Measurements from ENCODE around the gene PLXNB2.
"Not testable (repeated sequence)": the region's sequence is repeated elsewhere in the genome, so short reads cannot be mapped to it uniquely, and the experiment has no call there.

PLXNB2 gene

DNA sequence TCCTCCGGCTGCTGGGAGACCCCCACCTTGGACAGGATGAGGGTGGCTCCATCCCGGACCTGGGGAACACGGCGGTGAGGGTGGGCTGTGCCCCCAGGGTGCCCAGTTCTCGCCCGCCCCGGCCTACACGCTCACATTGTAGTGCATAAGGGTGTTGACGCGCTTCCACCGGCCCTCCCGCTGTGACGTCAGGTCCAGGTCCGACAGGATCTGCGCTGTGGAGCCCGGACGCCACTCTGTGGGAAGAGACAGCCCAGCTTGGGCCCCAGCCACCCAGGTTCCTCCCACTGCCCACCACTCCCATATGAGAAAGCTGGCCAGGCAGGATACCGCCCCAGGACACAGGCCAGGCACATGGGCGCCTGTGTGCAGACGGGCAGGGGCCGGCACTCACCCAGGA lies 29.0 kb downstream of the PLXNB2 start:
- FAIRE-seq: no peak

DNA sequence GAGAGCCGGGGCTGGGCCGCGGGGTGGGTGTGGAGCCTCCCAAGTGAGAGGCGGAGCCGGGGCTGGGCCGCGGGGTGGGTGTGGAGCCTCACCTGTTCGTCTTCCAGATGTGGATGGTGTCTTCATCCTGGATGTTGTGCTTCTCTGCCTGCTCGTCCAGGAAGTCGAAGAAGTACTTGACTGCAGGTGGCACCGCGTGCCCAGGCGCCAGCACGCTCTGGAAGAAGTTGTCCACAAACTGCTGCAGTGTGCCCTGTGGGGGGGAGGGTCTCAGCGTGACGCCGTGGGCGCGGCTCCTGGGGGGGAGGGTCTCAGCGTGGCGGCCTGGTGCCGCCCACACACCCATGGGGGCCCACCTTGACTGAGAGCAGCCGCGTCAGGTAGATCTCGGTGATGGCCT lies 29.7 kb downstream of the PLXNB2 start:
- no peak for FAIRE-seq

DNA sequence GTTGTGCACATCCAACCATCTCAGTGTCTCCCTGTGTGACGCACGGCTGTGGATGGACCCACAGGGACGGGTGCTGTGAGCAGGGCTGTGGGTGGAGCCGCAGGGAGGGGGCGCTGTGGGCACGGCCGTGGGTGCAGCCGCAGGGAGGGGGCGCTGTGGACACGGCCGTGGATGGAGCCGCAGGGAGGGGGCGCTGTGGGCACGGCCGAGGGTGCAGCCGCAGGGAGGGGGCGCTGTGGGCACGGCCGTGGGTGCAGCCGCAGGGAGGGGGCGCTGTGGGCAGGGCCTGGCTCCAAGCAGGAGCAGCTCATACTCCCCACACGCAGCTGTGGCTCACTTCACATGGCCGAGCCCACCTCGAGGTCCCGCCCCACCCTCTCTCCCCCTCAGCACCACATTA lies 31.3 kb downstream of the PLXNB2 start:
- FAIRE-seq: no peak

DNA sequence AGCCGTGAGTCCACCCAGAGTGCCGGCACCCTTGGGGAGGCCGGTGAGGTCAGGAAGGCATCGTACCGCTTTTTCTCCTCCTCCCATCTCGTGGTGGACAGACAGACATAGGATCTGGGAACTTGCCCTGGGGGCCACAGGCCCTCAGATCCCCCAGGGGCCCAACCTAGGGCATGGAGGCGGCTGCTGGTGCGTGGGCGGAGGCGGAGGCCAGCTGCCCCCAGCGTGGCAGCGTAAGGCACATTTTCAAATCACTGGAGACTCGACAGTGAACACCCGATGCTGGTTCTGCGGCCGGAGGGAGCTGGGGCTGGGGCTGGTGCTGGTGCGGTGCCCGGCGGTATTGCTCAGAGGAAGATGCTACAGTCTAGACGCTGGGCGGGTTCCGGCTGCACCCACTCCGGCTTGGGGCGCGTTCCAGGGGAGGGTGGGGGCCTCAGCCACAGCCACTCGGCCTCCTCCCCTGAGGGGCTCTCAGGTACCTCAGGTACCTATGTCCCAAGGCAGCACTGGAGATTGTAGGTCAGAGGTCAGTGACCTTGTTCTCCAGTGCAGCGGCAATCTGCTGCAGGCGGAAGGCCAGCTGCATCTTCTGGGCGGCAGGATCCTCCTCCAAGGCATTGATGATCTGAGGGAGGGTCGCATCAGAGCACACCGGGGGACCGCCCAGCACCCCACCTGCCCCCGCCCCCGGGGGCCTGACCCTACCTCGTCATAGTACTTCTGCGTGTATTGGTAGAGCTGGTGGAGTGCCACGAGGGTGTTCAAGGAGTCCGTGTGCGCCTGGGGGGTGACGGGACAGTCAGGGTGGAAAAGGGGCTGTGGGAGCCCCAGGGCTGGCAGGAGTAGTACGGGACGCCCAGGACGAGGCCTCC lies 32.0 kb downstream of the PLXNB2 start:
- FAIRE-seq: no peak

DNA sequence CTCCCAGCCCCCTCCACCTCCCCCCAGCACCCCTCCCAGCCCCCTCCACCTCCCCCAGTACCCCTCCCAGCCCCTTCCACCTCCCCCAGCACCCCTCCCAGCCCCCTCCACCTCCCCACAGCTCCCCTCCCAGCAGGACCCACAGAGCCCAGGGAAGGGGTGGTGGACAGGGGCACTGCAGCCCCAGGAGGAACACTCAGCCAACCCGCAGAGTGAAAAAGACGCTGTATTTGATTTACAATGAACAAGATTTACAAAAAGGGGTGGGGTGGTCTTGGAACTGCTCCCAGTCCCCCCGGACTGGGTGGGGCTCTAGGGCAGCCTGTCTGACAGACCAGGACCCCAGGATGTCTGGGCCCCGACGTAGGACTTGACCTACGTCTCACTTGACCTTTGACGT lies 32.7 kb downstream of the PLXNB2 start:
- no peak for FAIRE-seq

DNA sequence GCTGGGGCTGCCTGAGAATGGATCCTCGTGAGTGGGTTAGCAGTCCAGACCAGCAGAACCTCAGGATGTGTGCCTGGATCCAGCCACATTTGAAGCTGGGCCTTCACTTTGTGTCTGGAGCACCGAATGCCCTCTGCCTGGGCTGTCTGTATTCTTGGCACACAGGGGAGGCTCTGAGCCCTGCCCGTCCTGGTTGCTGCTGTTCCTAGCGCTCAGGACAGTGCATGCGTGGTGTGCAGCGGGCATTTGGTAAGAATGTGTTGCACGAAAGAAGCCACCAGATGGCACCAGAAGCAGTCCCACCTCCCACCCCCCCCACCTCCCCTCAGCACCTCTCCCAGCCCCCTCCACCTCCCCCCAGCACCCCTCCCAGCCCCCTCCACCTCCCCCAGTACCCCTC lies 33.1 kb downstream of the PLXNB2 start:
- no peak for FAIRE-seq

DNA sequence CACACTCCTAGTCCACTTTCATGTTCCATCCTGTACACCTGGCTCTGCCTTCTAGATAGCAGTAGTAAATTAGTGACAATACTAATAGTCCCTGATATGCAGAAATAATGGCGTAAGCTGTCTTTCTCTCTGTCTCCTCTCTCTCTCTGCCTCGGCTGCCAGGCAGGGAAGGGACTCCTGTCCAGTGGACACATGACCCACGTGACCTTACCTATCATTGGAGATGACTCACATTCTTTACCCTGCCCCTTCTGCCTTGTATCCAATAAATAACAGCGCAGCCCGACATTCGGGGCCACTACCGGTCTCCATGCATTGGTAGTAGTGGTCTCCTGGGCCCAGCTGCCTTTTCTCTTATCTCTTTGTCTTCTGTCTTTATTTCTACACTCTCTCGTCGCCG lies 33.7 kb downstream of the PLXNB2 start:
- not testable (repeated sequence) for FAIRE-seq

DNA sequence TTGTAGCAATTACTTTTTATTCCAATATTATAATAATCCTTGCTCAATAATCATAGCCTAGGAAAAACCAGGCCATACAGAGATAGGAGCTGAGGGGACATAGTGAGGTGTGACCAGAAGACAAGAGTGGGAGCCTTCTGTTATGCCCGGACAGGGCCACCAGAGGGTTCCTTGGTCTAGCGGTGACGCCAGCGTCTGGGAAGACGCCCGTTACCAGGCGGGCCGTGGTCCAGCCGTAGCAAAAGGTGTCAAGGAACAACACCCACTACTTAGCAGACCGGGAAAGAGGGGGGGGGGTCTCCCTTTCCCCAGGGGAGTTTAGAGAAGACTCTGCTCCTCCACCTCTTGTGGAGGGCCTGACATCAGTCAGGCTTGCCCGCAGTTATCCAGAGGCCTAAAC lies 34.1 kb downstream of the PLXNB2 start:
- FAIRE-seq: not testable (repeated sequence)

DNA sequence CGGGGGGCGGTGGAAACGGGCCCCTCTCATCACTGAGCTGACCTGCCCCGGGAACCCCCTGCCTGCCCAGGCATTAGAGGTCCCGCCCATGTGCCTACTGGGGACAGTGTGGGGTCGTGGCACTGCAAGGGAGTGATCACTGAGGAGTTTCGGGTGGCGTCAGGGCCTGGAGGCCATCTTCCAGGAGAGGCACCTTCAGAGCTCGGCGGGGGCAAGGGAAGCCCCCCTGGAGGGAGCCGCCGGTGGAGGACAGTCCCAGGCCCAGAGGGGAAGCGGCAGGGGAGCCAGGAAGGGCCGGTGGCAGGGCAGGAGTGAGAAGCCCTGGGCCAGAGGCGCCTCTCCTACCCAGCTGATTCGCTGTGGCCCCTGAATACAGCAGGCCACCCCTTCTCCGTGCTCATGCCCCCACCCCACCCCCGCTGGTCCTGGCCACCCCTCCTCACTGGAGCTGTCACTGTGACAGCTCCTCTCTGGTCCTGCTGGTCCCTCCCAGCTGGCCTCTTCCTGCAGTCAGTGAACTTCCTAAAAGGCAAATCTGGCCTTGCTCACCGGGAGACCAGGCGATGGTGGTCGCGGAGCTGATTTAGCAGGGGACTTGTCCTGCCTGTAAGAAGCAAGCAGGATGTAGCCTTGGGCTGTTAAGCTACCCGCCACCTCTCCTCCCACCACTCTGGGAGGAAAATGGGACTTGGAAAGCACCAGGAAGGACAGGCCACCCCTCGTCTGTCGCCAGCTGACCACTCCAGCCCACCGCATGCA lies 35.2 kb downstream of the PLXNB2 start:
- FAIRE-seq: no peak

DNA sequence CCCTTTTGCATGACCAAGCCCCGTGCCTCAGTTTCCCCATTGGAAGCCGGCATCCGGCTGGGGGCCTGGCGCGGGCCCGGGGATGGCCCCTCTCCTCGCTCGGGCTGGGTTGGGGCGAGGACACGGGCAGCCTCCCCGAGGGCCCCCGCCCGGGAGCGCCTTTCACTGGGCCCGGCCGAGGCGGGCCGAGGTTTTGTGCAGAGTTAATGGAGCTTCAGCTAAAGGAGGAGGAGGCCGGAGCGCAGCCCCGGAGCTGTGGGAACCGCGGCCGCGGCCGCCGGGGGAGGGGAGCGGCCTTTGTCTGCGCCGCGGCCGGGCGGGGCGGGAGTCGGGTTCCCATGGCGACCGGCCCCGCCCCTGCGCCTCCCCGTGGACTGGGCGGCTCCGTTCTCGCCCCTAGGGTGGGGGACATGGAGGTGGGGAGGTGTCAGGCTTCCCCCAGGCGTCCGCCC lies 35.9 kb downstream of the PLXNB2 start:
- FAIRE-seq: no peak

DNA sequence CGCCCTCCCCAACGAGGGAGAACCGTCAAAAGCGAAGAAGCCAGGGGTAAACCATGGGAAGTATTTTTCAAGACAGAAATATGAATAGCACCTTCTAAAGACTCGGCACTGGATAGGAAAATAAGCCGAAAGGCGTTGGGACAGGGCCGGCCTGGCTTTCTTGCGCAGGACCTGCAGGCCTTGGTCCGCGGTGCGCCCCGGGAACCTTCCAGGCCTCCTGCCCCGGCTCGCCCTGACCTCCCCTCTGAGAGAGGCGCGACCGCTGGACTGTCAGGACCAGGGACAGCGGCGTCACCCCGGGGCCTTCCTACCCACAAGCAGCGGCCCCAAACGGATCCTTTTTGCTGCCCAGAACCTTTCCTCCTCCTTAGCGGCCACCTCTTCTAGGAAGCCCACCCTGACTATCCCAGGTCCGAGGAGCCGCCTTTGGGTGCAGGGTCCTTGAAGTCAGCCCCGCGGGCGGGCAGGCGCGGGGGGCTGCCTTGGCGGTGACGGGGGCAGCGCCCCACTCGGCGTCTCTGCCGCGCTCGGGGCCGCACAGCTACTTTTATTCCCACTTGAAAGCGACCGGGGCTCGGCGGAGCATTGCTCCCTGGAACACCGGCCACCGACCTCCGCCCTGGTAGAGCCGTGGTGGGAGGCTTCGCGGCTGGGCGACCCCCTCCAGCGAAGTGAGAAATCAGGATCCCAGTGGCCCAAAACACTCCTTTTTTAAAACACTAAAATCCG lies 36.6 kb downstream of the PLXNB2 start:
- FAIRE-seq: no peak

DNA sequence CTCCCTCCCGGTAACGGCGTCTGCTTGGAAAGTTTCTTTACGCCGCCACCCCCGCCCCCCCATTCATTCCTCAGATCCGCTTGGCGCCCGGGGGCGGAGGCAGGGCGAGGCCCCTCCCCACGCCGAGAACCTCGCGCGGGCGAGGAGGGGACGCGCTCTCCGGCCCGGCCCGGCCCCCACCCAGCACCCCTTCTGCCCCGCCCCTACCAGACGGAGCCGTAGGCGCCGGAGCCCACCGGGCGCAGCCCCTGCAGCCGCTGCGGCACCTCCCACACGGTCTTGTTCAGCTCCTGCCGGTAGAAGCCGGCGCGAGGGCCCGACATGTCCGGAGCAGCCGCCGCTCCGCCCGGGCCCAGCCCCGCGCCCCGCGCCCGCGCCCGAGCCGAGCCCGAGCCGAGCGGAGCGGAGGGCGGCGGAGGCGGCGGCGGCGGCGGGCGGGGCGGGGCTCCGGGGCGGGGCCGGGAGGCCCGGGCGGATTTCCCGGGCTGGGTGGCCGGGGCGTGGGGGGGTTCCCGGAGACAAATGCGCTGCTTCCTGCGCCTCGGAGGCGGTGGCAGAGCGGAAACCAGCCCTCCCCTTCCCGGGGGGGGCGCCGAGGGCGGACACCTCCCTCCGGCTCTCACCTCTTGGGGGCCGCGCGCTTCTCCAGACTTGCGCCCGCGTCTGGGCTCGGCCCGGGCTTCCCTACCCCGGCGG lies 37.3 kb downstream of the PLXNB2 start, which contains the start of gene MAPK11:
Gene MAPK11 (minus strand): TSS at position 411 of the 696 bp plus-strand sequence. CDS start 88 bp downstream, at position 323.
- no peak for FAIRE-seq

DNA sequence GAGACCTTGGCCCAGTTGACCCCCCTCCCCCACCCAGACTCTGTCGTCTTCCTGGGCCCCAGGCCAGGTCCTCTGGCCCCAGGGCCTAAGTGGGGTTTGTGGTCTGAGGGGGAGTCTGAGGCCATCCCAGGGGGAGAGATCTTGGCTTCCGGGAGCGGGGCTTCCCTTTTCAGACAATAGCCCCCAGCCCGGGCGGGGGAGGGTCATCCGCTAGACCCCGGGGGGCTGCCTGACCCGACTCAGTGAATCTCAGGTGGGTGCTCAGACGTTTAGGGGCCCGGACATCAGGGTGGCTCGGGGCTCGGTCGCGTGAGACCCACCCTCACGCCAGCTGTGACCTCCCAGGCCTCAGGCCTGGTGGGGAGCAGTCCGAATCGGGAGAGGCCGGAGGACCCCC lies 37.9 kb downstream of the PLXNB2 start:
- no peak for FAIRE-seq

DNA sequence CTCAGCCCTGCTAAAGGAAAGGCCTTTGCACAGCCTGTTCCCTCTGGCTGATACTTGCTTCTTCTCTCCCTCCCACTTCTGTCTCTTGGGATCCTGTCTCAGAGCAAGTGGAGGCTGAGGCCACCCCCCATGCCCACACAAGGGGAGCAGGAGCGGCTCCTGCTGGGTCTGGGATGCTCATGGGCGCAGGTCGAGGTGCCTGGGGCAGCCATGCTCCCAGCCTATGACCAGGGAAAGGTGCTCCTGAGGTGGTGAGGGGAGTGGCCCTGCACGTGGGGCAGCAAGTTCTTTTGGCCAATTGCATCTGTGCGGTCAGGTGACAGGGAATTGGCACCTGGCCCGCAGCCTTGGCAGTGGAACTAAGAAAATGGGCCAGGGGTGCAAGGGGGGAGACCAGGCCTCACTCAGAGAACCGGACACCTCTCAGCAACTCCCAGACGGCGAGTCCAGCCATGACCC lies 38.8 kb downstream of the PLXNB2 start:
- no peak for FAIRE-seq

DNA sequence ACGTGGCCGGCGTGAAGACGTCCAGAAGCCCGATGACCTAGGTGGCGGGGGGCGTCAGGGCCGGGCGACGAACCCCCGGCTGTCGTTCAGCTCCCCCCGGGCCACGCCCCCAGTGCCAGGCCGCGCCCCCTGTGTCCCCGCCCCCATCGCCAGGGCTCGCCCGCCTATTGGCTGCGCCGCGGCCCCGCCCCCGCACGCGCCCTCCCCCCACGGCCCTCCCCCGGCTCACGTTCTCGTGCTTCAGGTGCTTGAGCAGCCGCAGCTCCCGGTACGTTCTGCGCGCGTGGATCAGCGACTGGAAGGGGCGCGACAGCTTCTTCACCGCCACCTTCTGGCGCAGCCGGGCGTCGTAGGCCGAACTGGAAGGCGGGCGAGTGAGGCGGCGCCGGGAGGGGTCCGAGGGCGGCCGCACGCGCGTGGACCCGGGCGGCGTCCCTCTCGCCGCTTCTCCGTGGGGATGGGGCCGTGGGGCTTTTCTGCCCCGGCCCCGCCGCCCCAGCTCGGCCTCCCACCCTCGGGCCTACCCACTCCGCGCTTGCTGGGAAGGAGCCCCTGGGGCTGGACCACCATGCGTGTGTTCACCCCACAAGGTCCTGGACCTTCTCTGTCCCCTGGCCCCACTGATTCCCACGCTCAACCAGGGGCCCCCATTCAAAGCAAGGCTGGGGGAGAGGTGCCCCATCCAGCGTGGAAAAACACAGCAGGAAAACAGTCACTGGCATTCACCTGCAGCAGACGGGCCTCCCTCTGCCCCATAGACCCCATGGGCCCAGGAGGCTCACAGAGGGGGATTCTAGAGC lies 39.7 kb downstream of the PLXNB2 start:
- no peak for FAIRE-seq

DNA sequence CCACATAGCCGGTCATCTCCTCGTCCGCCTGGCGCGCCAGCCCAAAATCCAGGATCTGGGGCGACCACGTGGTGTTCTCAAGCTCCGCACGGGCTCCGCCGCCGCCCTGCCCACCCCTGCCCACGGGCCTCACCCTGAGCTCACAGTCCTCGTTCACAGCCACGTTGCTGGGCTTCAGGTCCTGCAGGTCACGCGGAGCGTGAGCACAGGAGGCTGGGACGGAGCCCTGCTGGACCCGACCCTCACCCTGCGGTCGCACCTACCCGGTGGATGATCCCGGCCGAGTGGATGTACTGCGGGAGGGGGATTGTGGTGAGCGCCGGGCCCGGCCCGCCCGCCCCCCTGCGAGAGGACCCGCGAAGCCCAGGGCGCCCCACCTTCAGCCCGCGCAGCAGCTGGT lies 40.5 kb downstream of the PLXNB2 start:
- FAIRE-seq: no peak

DNA sequence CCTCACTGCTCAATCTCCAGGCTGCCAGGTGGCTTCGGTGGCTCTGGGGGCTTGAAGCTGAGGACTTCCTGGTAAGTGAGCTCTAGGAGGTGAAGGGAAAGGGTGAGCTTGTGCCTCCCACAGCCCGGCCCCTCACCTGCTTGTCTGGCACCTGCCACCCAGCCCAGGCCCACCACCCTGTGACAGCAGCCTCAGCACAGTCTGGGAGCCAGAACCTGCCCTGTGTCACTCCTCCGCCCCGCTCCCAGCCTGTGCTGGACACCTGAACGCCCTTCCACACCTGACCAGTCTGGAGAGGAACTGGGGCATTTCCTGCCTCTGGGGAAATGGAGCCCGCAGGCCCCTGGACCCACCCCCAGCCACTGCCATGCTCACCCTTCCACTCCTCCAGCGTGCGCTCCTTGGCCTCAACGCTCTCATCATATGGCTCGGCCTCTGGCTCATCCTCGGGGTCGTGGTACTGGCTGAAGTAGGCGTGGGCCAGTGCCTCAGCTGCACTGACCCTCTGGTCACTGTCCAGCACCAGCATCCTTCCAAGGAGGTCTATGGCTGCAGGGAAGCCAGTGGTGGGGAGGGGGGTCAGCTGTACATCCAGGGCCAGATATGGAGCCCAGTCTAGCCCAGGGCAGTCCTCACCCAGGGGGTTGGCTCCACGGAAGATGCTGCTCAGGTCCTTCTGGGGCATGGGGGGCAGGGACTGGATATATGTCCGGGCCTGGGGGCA lies 42.3 kb downstream of the PLXNB2 start:
- FAIRE-seq: no peak

DNA sequence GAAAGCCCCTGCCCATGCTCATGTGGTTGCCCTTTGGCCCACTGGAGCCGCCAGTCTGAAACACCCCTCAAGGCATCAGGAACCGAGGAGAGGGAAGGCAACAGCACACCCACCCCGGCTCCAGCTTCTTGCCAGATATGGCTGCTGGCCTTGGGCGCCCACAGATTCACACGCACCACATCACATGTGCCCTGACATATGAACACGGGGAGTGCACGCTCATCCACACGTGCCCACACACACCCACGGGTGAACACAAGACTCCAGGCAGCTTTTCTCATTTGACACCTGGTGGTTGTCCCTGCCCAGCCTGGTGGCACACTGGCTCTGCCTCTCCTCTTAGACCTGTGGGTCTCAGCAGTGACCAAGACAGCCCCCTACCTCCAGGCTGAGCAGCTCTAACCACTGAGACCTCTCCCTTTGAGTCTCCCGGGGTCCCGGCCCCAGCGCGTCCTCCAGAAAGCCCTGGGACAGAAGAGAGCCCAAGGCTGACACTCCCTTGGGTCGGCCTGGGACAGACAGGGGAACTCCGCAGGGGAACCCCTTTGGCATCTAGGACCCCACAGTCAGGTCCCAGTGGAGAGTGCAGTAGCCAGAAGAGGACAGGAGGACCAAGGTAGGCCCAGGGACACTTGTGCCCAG lies 43.2 kb downstream of the PLXNB2 start:
- no peak for FAIRE-seq

DNA sequence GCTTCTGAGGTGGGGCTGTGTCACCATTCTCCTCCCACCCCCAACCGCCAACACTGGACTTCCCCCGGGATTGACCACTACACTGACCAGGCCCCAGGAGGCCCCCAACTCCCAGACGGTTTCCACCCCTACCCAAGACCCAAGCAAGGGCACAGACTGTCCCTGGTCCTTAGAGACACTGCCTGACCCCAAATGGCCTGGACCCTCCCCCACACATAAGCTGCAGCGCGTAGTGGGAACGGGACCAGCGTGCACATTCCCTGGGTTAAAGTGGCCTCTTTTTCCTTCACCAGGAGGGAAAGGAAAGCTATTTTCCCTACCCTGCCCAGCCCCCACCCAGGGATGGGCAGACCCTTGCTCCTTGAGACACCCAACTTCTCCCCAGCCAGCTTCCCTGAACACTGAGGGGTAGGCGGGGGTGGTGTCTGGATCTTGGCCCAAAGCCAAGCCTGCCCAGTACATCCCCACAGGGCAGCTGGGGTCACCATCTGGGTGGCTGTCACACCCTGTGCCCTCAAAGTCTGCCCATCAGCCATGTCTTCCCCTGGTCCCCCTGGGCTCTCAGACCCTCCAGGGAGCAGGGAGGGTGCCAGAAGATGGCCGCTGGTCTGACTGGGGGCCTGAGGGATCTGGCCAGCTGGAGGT lies 44.4 kb downstream of the PLXNB2 start:
- FAIRE-seq: no peak

DNA sequence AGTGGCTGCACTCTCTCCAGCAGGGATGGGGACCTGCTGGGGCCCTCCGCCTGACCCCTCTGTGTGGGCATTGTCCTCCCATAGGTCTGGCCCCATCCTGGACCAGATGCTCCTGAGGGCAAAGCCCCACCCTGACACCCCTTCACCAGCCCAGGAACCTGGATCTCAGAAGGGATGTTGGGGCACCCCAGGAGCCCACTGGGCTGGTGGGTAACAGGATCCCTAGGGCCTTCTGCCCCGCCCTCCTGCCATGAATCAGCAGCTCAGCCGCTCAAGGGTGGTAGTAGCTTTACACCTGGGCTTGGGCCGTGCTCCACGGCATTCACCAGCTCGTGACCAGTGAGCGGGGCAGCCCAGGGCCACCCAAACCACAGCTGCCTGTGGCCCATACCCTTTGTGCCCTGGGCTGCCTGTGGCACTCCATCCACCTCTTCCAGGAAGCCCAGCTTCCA lies 45.0 kb downstream of the PLXNB2 start:
- FAIRE-seq: no peak
